ENCODE results near the gene ABI3BP. TPM values are rescaled to one million over a fixed set of nuclear protein-coding genes. Genes with fewer than 3 reads are reported as not detected.

The ABI3BP gene
- total RNA-seq, 1 experiment from 2014 or later: 0.15 TPM

GRCh38 chr3:100880072-100880471, 113.1 kb downstream of the ABI3BP start:
- H3K9me2 ChIP-seq (ENCODE audit: insufficient read depth): no peaks in the 10 kb centered on the region
- no peak overlapping the region for H2AFZ ChIP-seq (ENCODE audit: low read depth, low read length, poor library complexity, severe bottlenecking)
- no peak for TF ChIP-seq POLR2A (IDR thresholded peaks at IDR 0.05; ENCODE audit: borderline replicate concordance, extremely low read depth, insufficient read depth, insufficient read length)
- TF ChIP-seq POLR2AphosphoS5 (IDR thresholded peaks at IDR 0.05; ENCODE audit: low read depth, low read length): no peak
- no peak for TF ChIP-seq SRF (IDR thresholded peaks at IDR 0.05; ENCODE audit: low read depth)
- TF ChIP-seq EZH2 (IDR thresholded peaks at IDR 0.05): no peak
- H3K79me2 ChIP-seq (ENCODE audit: insufficient read depth, low read length): no peaks in the 10 kb centered on the region
- no peak overlapping the region for H3K4me3 ChIP-seq (replicated peaks in 1 of 2; ENCODE audit: low read depth in 1 of 2, low read length in 2 of 2)
- no peaks in the 10 kb centered on the region for H3K9me3 ChIP-seq (ENCODE audit: control insufficient read depth in 1 of 2, insufficient read depth in 1 of 2, low read depth in 1 of 2, low read length in 2 of 2)
- no peak for DNase-seq (ENCODE audit: low read depth, low spot score)
- RAD21 ChIA-PET (ENCODE audit: low non-redundant PET in 1 of 2, low total read pairs in 2 of 2, uncharacterized antibody in 2 of 2, unreplicated experiment in 2 of 2): no interaction called here
- H3K9ac ChIP-seq (ENCODE audit: low read length): no peak overlapping the region
- POLR2A ChIA-PET: no interaction called here
- ATAC-seq: no peak
- intact Hi-C loops (cut with micrococcal nuclease): no loop called here
- no peaks in the 10 kb centered on the region for H3K36me3 ChIP-seq (ENCODE audit: control insufficient read depth in 1 of 2, insufficient read depth in 2 of 2, low read length in 2 of 2)
- no peaks in the 10 kb centered on the region for H4K20me1 ChIP-seq (ENCODE audit: insufficient read depth)
- no TSS peak for BruUV-seq (replicated peaks)
- H3K4me2 ChIP-seq (ENCODE audit: low read length): no peak overlapping the region
- H3K4me1 ChIP-seq (ENCODE audit: control insufficient read depth in 1 of 2, insufficient read depth in 2 of 2, low read length in 2 of 2): no peaks in the 10 kb centered on the region
- H3K27me3 ChIP-seq (ENCODE audit: insufficient read depth, low read length): no peaks in the 10 kb centered on the region
- CTCF ChIA-PET: no interaction called here
- no peak overlapping the region for H3K27ac ChIP-seq (ENCODE audit: low read depth, low read length)

DNA sequence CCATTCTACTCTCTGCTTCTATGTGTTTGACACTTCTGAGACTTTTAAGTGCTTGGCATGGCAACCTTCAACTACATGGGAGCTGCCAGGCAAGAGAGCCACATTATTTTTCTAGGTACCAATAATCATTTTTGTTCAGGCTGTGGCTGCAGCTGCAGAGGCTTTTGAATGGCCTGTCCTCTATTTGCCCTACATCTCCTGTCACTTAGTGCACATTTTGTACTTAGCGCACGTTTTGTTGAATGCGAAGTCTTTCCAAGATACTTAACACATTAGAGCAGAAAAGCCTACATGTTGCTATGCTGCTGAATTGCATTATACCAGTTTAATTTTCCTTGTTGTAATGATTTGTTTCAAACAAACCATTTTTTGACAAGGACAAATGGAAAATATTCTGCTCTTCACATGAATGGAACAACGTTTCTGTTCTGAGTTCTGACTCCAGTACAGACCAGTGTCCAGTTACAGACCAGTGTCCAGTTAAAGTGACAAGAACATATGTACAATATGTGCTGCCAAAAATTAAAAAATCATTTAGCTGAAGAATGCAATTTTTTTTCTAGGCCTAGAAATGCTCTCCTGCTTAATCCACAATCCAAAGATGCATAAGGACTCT, 113.9 kb downstream of the ABI3BP start:
- ChIA-PET POLR2A (no interaction called here), CTCF (no interaction called here), RAD21 (ENCODE audit: low non-redundant PET in 1 of 2, low total read pairs in 2 of 2, uncharacterized antibody in 2 of 2, unreplicated experiment in 2 of 2) (no interaction called here)
- intact Hi-C loops (cut with micrococcal nuclease): no loop called here
- Histone ChIP-seq H3K4me2 (ENCODE audit: low read length) (no peak overlapping the region), H3K9ac (ENCODE audit: low read length) (no peak overlapping the region), H3K79me2 (ENCODE audit: insufficient read depth, low read length) (no peaks in the 10 kb centered on the region), H3K9me3 (ENCODE audit: control insufficient read depth in 1 of 2, insufficient read depth in 1 of 2, low read depth in 1 of 2, low read length in 2 of 2) (no peaks in the 10 kb centered on the region), H3K9me2 (ENCODE audit: insufficient read depth) (no peaks in the 10 kb centered on the region), H3K27ac (ENCODE audit: low read depth, low read length) (no peak overlapping the region), H3K4me1 (ENCODE audit: control insufficient read depth in 1 of 2, insufficient read depth in 2 of 2, low read length in 2 of 2) (no peaks in the 10 kb centered on the region), H2AFZ (ENCODE audit: low read depth, low read length, poor library complexity, severe bottlenecking) (no peak overlapping the region), H3K4me3 (replicated peaks in 1 of 2; ENCODE audit: low read depth in 1 of 2, low read length in 2 of 2) (no peak overlapping the region), H4K20me1 (ENCODE audit: insufficient read depth) (no peaks in the 10 kb centered on the region), H3K36me3 (ENCODE audit: control insufficient read depth in 1 of 2, insufficient read depth in 2 of 2, low read length in 2 of 2) (no peaks in the 10 kb centered on the region), H3K27me3 (ENCODE audit: insufficient read depth, low read length) (no peaks in the 10 kb centered on the region)
- ATAC-seq (no peak), DNase-seq (ENCODE audit: low read depth, low spot score) (no peak)
- BruUV-seq (replicated peaks): no TSS peak
- TF ChIP-seq ZFX (IDR thresholded peaks at IDR 0.05) (no peak), SIN3A (IDR thresholded peaks at IDR 0.05; ENCODE audit: low read depth) (no peak), CTCF (IDR thresholded peaks at IDR 0.05 in 2 of 3, conservative IDR thresholded peaks at IDR 0.05 in 1 of 3; ENCODE audit: borderline replicate concordance in 1 of 3, insufficient read depth in 1 of 3, low read depth in 2 of 3, low read length in 2 of 3) (no peak), JUND (IDR thresholded peaks at IDR 0.05) (no peak), SP1 (IDR thresholded peaks at IDR 0.05; ENCODE audit: low read depth) (no peak), CEBPB (IDR thresholded peaks at IDR 0.05; ENCODE audit: low read depth) (no peak), FOSL1 (IDR thresholded peaks at IDR 0.05; ENCODE audit: low read depth) (no peak), RAD21 (IDR thresholded peaks at IDR 0.05; ENCODE audit: low read depth) (no peak), MAX (IDR thresholded peaks at IDR 0.05) (no peak), ELF1 (IDR thresholded peaks at IDR 0.05; ENCODE audit: borderline replicate concordance, low read depth) (no peak), REST (IDR thresholded peaks at IDR 0.05; ENCODE audit: low read depth) (no peak), CBX3 (IDR thresholded peaks at IDR 0.05; ENCODE audit: low read depth) (no peak)
- TF ChIP-seq, protein P1, sequence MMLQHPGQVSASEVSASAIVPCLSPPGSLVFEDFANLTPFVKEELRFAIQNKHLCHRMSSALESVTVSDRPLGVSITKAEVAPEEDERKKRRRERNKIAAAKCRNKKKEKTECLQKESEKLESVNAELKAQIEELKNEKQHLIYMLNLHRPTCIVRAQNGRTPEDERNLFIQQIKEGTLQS (IDR thresholded peaks at IDR 0.05): no peak
